ENCODE measurements around the gene DDX31. TPM values are rescaled to one million over a fixed set of nuclear protein-coding genes. Genes with fewer than 3 reads are reported as not detected.

Gene DDX31
- 15.7 and 19.6 TPM in 2 replicates for total RNA-seq

GRCh38 chr9:132669698-132670456 is at the start of gene DDX31:
Gene DDX31, minus strand, starts transcription at chr9:132669983. Its CDS starts 49 bp downstream, at chr9:132669934.

GRCh38 chr9:132670457-132671391 is 941 bp upstream of the DDX31 start, which contains the start of gene GTF3C4:
Gene GTF3C4, plus strand, starts transcription at chr9:132670464. Its CDS starts 135 bp downstream, at chr9:132670599.

GRCh38 chr9:132582276-132582785 is 87.5 kb downstream of the DDX31 start, which contains the start of gene BARHL1:
Gene BARHL1, plus strand, starts transcription at chr9:132582606. Its CDS starts 192 bp downstream, at chr9:132582798.

Other genes with a start within 250 kb of the DDX31 start
- not detected in 2 replicates for gene BARHL1, start 87.4 kb downstream of the DDX31 start, total RNA-seq
- 27.7 and 29.1 TPM in 2 replicates for gene GTF3C4, start 481 bp upstream of the DDX31 start, total RNA-seq
- 0.10 TPM in 1 of 2 replicates, not detected in the other for gene AK8, start 208.3 kb upstream of the DDX31 start, total RNA-seq
- 1.2 and 2.6 TPM in 2 replicates for gene SPACA9, start 208.9 kb upstream of the DDX31 start, total RNA-seq

Data from vein endothelial cell (primary cell).